HEK293 (cell line): ENCODE data around the gene SMKR1.

Experiments used
- CTCF ChIA-PET: fragments of 350-600 bp; formaldehyde crosslinking; extraction: SDS; loops from one replicate; lab custom pipeline; 2021; ENCODE audit warnings: antibody characterized with exemption; lab: Yijun Ruan, JAX
- POLR2A ChIA-PET: fragments of 300-600 bp; formaldehyde crosslinking; extraction: SDS; loops from one replicate; lab custom pipeline; 2020; ENCODE audit warnings: antibody characterized with exemption, inconsistent platforms; lab: Yijun Ruan, JAX
- H3K27ac ChIP-seq: fragments of 200-500 bp; sonication (Bioruptor generic); 2 replicates; pipeline ENCODE4 v1.5.1; 2014; ENCODE audit warnings: low read depth, low read length, control low read depth, inconsistent platforms; ENCODE audit errors: extremely low read depth
- H3K36me3 ChIP-seq, 2 experiments: fragments of 200-500 bp in 1 of 2; sonication (Bioruptor generic) in 1 of 2; 1 replicate in 1 of 2; 2 replicates in 1 of 2; pipeline ENCODE4 v1.5.1; 2014 to 2017; ENCODE audit warnings: inconsistent platforms in 2 of 2, low read length in 2 of 2; ENCODE audit not compliant: control insufficient read depth in 2 of 2, insufficient read depth in 1 of 2
- H3K4me1 ChIP-seq: fragments of 200-500 bp; sonication (Bioruptor generic); 2 replicates; pipeline ENCODE4 v1.5.1; 2014; ENCODE audit warnings: mild to moderate bottlenecking, low read length, inconsistent platforms; ENCODE audit not compliant: control insufficient read depth, insufficient read depth
- H3K4me3 ChIP-seq: 2 replicates; pipeline ENCODE4 v1.5.1; 2011; ENCODE audit warnings: low read depth, mild to moderate bottlenecking, control low read depth, low read length, moderate library complexity
- H3K9me3 ChIP-seq: fragments of 200-500 bp; sonication (Bioruptor generic); 2 replicates; pipeline ENCODE4 v1.5.1; 2014; ENCODE audit warnings: low read depth, low read length, inconsistent platforms; ENCODE audit not compliant: control insufficient read depth, insufficient read depth
- BCL11A ChIP-seq: fragments of 450-650 bp; formaldehyde crosslinking; IDR thresholded peaks from 2 replicates; pipeline ENCODE4 v1.5.1; 2016; ENCODE audit warnings: low read depth, missing biosample characterization, missing genetic modification characterization
- BCL11B ChIP-seq: fragments of 450-650 bp; formaldehyde crosslinking; IDR thresholded peaks from 2 replicates; pipeline ENCODE4 v1.5.1; 2016; ENCODE audit warnings: low read depth, missing biosample characterization, missing genetic modification characterization
- GLIS1 ChIP-seq: fragments of 450-650 bp; formaldehyde crosslinking; IDR thresholded peaks from 2 replicates; pipeline ENCODE4 v1.5.1; 2016; ENCODE audit warnings: missing biosample characterization, missing genetic modification characterization
- PRDM1 ChIP-seq: fragments of 450-650 bp; formaldehyde crosslinking; IDR thresholded peaks from 2 replicates; pipeline ENCODE4; 2016; ENCODE audit warnings: missing biosample characterization, missing genetic modification characterization
- SCRT2 ChIP-seq: fragments of 450-650 bp; formaldehyde crosslinking; IDR thresholded peaks from 2 replicates; pipeline ENCODE4 v1.5.1; 2016; ENCODE audit warnings: missing biosample characterization, missing genetic modification characterization
- TCF7L2 ChIP-seq: IDR thresholded peaks from 2 replicates; pipeline ENCODE4 v1.6.1; 2011; ENCODE audit warnings: low read depth, mild to moderate bottlenecking, inconsistent platforms, low read length, moderate library complexity, borderline replicate concordance
- WT1 ChIP-seq: fragments of 450-650 bp; formaldehyde crosslinking; IDR thresholded peaks from 2 replicates; pipeline ENCODE4 v1.5.1; 2016; ENCODE audit warnings: missing biosample characterization, missing genetic modification characterization
- ZFP3 ChIP-seq: fragments of 450-650 bp; formaldehyde crosslinking; IDR thresholded peaks from 2 replicates; pipeline ENCODE4 v1.5.1; 2016; ENCODE audit warnings: low read depth, missing biosample characterization, missing genetic modification characterization
- ZFP69B ChIP-seq: fragments of 450-650 bp; formaldehyde crosslinking; IDR thresholded peaks from 2 replicates; pipeline ENCODE4 v1.5.1; 2016; ENCODE audit warnings: missing biosample characterization, missing genetic modification characterization
- ZNF140 ChIP-seq: fragments of 450-650 bp; formaldehyde crosslinking; IDR thresholded peaks from 2 replicates; pipeline ENCODE4 v1.5.1; 2016; ENCODE audit warnings: missing biosample characterization, missing genetic modification characterization
- ZNF157 ChIP-seq: fragments of 450-650 bp; formaldehyde crosslinking; IDR thresholded peaks from 2 replicates; pipeline ENCODE4 v1.5.1; 2016; ENCODE audit warnings: missing biosample characterization, missing genetic modification characterization
- ZNF19 ChIP-seq: fragments of 450-650 bp; formaldehyde crosslinking; IDR thresholded peaks from 2 replicates; pipeline ENCODE4; 2016; ENCODE audit warnings: missing biosample characterization, missing genetic modification characterization, low read depth
- ZNF2 ChIP-seq: fragments of 450-650 bp; formaldehyde crosslinking; IDR thresholded peaks from 2 replicates; pipeline ENCODE4 v1.5.1; 2016; ENCODE audit warnings: missing biosample characterization, missing genetic modification characterization
- ZNF221 ChIP-seq: fragments of 450-650 bp; formaldehyde crosslinking; IDR thresholded peaks from 2 replicates; pipeline ENCODE4 v1.5.1; 2017; ENCODE audit warnings: missing biosample characterization, missing genetic modification characterization, borderline replicate concordance
- ZNF274 ChIP-seq, 2 experiments: fragments of 200-500 bp in 1 of 2; fragments of 450-650 bp in 1 of 2; sonication (Bioruptor generic) in 1 of 2; formaldehyde crosslinking in 1 of 2; IDR thresholded peaks; 2 replicates each; pipeline versions ENCODE4 v1.5.1 to v1.6.1; 2014 to 2016; ENCODE audit warnings: borderline replicate concordance in 1 of 2, inconsistent platforms in 1 of 2, low read length in 1 of 2, missing biosample characterization in 1 of 2, missing genetic modification characterization in 1 of 2
- ZNF311 ChIP-seq: fragments of 450-650 bp; formaldehyde crosslinking; IDR thresholded peaks from 2 replicates; pipeline ENCODE4 v1.5.1; 2017; ENCODE audit warnings: missing biosample characterization, missing genetic modification characterization, borderline replicate concordance
- ZNF354C ChIP-seq: fragments of 450-650 bp; formaldehyde crosslinking; IDR thresholded peaks from 2 replicates; pipeline ENCODE4 v1.5.1; 2016; ENCODE audit warnings: missing biosample characterization, missing genetic modification characterization, low read depth, borderline replicate concordance
- ZNF433 ChIP-seq: fragments of 450-650 bp; formaldehyde crosslinking; IDR thresholded peaks from 2 replicates; pipeline ENCODE4 v1.5.1; 2016; ENCODE audit warnings: missing biosample characterization, missing genetic modification characterization, low read depth
- ZNF510 ChIP-seq: fragments of 450-650 bp; formaldehyde crosslinking; IDR thresholded peaks from 2 replicates; pipeline ENCODE4 v1.5.1; 2018; ENCODE audit warnings: mild to moderate bottlenecking, missing genetic modification characterization, missing biosample characterization; ENCODE audit not compliant: insufficient replicate concordance
- ZNF624 ChIP-seq: fragments of 450-650 bp; formaldehyde crosslinking; IDR thresholded peaks from 2 replicates; pipeline ENCODE4 v1.5.1; 2017; ENCODE audit warnings: missing biosample characterization, missing genetic modification characterization
- ZNF660 ChIP-seq: fragments of 450-650 bp; IDR thresholded peaks from 2 replicates; pipeline ENCODE4 v1.5.1; 2018; ENCODE audit warnings: missing biosample characterization, mild to moderate bottlenecking, missing genetic modification characterization
- ZNF677 ChIP-seq: fragments of 450-650 bp; IDR thresholded peaks from 2 replicates; pipeline ENCODE4 v1.5.0; 2018; ENCODE audit warnings: missing biosample characterization, mild to moderate bottlenecking, missing genetic modification characterization, moderate library complexity
- ZNF792 ChIP-seq: fragments of 450-650 bp; formaldehyde crosslinking; IDR thresholded peaks from 2 replicates; pipeline ENCODE4 v1.5.1; 2016; ENCODE audit warnings: missing biosample characterization, missing genetic modification characterization
- TF ChIP-seq, protein P1 (sequence below): fragments of 450-650 bp; formaldehyde crosslinking; IDR thresholded peaks from 2 replicates; pipeline ENCODE4 v1.5.1; 2016; ENCODE audit warnings: missing biosample characterization, missing genetic modification characterization
- TF ChIP-seq, protein P2 (sequence below): fragments of 450-650 bp; formaldehyde crosslinking; IDR thresholded peaks from 2 replicates; pipeline ENCODE4 v1.5.1; 2016; ENCODE audit warnings: missing biosample characterization, missing genetic modification characterization
- TF ChIP-seq, protein P3 (sequence below): fragments of 450-650 bp; formaldehyde crosslinking; IDR thresholded peaks from 2 replicates; pipeline ENCODE4 v1.5.1; 2016; ENCODE audit warnings: missing biosample characterization, missing genetic modification characterization
- TF ChIP-seq, protein P4 (sequence below): fragments of 450-650 bp; formaldehyde crosslinking; IDR thresholded peaks from 2 replicates; pipeline ENCODE4 v1.5.1; 2016; ENCODE audit warnings: missing biosample characterization, missing genetic modification characterization

SMKR1 gene

DNA sequence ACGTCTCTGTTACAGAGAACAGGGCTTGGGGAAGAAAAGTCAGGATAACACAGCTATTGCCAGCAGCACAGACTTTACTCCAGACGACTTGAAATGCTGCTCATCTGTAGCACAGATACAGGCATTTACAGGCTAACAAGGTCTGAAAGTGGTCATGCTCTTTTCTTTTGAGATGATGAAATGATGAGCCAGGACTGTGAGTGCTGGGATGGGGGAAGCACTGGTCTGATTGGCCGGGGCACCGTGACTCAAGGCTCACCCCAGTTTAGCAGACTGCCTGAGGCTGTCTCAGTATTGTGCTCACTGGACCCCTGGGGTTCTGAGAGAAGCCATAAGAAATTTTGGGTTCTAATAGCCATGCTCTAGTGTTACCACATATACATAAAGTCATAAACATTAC is 12.4 kb downstream of the SMKR1 start (continued):
- no peak for TF ChIP-seq ZNF221 (tag by site-specific recombination)

DNA sequence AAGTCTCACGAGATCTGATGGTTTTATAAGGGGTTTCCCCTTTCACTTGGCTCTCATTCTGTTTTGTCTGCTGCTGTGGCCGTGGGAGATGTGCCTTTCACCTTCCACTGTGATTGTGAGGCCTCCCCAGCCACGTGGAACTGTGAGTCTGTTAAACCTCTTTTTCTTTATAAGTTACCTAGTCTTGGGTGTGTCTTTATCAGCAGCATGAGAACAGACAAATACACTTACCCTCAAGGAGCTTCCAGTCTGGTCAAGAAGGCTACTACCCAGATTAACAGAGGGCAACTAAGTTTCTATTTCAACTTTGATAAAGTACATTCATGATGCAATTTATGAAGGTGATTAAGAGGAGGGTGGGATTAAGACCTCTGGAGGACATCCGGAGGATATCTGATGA is 13.1 kb downstream of the SMKR1 start:
- no peaks in the 10 kb centered on the region for H3K36me3 ChIP-seq
- ChIA-PET POLR2A (interaction anchor here (0.8 kb wide), 1 partner anchor 289 kb away, joined by 7 read pairs; no protein-coding TSS in a partner anchor), CTCF (interaction anchor here (1.2 kb wide), 1 partner anchor 11 kb away, joined by 4 read pairs; no protein-coding TSS in a partner anchor)
- no peak for TF ChIP-seq ZNF140
- no peak for TF ChIP-seq ZNF792 (tag by site-specific recombination)
- no peak for TF ChIP-seq PRDM1 (tag by site-specific recombination)
- no peak for TF ChIP-seq TCF7L2
- TF ChIP-seq ZFP69B (tag by site-specific recombination), result no peak
- TF ChIP-seq ZNF274 (IDR thresholded peaks at IDR 0.05; ENCODE audit: low read length), result no peak
- TF ChIP-seq ZNF274 (tag by site-specific recombination; IDR thresholded peaks at IDR 0.05; ENCODE audit: borderline replicate concordance), result no peak
- no peak for TF ChIP-seq ZNF19 (tag by site-specific recombination)
- no peak for TF ChIP-seq ZNF660
- no peak for TF ChIP-seq ZNF624 (tag by site-specific recombination)
- TF ChIP-seq, protein P1, sequence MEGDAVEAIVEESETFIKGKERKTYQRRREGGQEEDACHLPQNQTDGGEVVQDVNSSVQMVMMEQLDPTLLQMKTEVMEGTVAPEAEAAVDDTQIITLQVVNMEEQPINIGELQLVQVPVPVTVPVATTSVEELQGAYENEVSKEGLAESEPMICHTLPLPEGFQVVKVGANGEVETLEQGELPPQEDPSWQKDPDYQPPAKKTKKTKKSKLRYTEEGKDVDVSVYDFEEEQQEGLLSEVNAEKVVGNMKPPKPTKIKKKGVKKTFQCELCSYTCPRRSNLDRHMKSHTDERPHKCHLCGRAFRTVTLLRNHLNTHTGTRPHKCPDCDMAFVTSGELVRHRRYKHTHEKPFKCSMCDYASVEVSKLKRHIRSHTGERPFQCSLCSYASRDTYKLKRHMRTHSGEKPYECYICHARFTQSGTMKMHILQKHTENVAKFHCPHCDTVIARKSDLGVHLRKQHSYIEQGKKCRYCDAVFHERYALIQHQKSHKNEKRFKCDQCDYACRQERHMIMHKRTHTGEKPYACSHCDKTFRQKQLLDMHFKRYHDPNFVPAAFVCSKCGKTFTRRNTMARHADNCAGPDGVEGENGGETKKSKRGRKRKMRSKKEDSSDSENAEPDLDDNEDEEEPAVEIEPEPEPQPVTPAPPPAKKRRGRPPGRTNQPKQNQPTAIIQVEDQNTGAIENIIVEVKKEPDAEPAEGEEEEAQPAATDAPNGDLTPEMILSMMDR (tag by site-specific recombination), result no peak
- TF ChIP-seq ZNF311 (tag by site-specific recombination), result no peak
- no peak for TF ChIP-seq GLIS1 (tag by site-specific recombination)
- no peak for TF ChIP-seq BCL11B (tag by site-specific recombination)
- TF ChIP-seq, protein P2, sequence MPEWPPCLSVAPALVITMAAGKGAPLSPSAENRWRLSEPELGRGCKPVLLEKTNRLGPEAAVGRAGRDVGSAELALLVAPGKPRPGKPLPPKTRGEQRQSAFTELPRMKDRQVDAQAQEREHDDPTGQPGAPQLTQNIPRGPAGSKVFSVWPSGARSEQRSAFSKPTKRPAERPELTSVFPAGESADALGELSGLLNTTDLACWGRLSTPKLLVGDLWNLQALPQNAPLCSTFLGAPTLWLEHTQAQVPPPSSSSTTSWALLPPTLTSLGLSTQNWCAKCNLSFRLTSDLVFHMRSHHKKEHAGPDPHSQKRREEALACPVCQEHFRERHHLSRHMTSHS (tag by site-specific recombination), result no peak
- no peak for TF ChIP-seq ZNF2 (tag by site-specific recombination)
- H3K4me3 ChIP-seq, result no peak overlapping the region
- H3K9me3 ChIP-seq, result no peaks in the 10 kb centered on the region
- H3K4me1 ChIP-seq, result no peaks in the 10 kb centered on the region
- H3K27ac ChIP-seq, result no peak overlapping the region

DNA sequence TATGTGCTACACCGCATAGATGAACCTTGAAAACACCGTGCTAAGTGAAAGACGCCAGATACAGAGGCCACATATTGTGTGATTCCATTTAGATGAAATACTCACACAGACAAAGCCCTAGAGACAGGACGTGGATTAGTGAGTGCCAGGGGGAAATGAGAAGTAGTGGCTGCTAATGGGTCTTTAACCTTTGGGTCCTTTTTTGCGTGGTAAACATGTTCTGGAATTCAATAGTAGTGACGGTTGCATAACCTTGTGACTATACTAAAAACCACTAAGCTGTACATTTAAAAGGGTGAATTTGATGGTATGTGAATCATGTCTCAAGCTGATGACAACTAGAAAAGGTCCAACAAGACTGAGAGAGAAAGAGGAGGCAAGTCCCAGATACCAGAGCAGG is 15.6 kb downstream of the SMKR1 start:
- ChIA-PET CTCF (interaction anchor here (0.7 kb wide), 1 partner anchor 141 kb away, joined by 3 read pairs; no protein-coding TSS in a partner anchor), POLR2A (no interaction called here)
- Histone ChIP-seq H3K27ac (no peak overlapping the region), H3K4me1 (no peaks in the 10 kb centered on the region), H3K9me3 (no peaks in the 10 kb centered on the region)
- TF ChIP-seq BCL11A (no peak), ZFP3 (no peak), ZNF157 (no peak), ZNF677 (tag by site-specific recombination) (no peak), ZNF510 (tag by site-specific recombination) (no peak), SCRT2 (tag by site-specific recombination) (no peak), ZNF433 (tag by site-specific recombination) (no peak), WT1 (tag by site-specific recombination) (no peak), ZNF354C (no peak)
- TF ChIP-seq, protein P3, sequence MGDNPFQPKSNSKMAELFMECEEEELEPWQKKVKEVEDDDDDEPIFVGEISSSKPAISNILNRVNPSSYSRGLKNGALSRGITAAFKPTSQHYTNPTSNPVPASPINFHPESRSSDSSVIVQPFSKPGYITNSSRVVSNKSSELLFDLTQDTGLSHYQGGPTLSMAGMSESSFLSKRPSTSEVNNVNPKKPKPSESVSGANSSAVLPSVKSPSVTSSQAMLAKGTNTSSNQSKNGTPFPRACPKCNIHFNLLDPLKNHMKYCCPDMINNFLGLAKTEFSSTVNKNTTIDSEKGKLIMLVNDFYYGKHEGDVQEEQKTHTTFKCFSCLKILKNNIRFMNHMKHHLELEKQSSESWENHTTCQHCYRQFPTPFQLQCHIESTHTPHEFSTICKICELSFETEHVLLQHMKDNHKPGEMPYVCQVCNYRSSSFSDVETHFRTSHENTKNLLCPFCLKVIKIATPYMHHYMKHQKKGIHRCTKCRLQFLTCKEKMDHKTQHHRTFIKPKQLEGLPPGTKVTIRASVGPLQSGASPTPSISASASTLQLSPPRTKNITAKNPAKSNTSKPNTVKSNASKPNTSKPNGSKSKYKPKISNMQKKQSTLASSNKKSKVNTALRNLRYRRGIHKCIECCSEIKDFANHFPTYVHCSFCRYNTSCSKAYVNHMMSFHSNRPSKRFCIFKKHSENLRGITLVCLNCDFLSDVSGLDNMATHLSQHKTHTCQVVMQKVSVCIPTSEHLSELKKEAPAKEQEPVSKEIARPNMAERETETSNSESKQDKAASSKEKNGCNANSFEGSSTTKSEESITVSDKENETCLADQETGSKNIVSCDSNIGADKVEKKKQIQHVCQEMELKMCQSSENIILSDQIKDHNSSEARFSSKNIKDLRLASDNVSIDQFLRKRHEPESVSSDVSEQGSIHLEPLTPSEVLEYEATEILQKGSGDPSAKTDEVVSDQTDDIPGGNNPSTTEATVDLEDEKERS (tag by site-specific recombination), result no peak
- TF ChIP-seq, protein P4, sequence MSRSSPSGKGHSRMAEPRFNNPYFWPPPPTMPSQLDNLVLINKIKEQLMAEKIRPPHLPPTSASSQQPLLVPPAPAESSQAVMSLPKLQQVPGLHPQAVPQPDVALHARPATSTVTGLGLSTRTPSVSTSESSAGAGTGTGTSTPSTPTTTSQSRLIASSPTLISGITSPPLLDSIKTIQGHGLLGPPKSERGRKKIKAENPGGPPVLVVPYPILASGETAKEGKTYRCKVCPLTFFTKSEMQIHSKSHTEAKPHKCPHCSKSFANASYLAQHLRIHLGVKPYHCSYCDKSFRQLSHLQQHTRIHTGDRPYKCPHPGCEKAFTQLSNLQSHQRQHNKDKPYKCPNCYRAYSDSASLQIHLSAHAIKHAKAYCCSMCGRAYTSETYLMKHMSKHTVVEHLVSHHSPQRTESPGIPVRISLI, result no peak
- TF ChIP-seq, all 188 proteins: peak for 0
- Histone ChIP-seq H3K4me3 (no peak overlapping the region), H3K36me3 (no peaks in the 10 kb centered on the region)
